Cardiac septum (tissue), 1 donor: ENCODE measurements around the gene VMA21. TPM values are rescaled to one million over a fixed set of nuclear protein-coding genes. Genes with fewer than 3 reads are reported as not detected.

Experiments used
- DNase-seq: peaks from one replicate; pipeline ENCODE4 v3.0.0-alpha.2; 2020; ENCODE audit warnings: low spot score
- intact Hi-C: fragments of 100-400 bp; cut with DNase I; formaldehyde crosslinking; loops from one replicate; pipeline ENCODE4 v1.14.0; 2022
- total RNA-seq: library from RNA; stranded (reverse); fragmentation: NEBNext Ultra II Directional; extraction: Animal tissue kit (Norgen Biotek cat#: 25700); gene quantifications from one replicate; pipeline ENCODE4 v1.2.1, GENCODE V29; 2021
- donor health status: DM: no; HTN: no; CAD: no.

The VMA21 gene
- total RNA-seq, 1 donor from 2014 or later = 27.3 TPM

- intact Hi-C loops = no loop called here
- no peak for DNase-seq
Measured at GRCh38 chrX:151458824-151459223, 61.8 kb downstream of the VMA21 start.

Other genes with a start within 250 kb of the VMA21 start
- not detected for gene GPR50, start 220.6 kb upstream of the VMA21 start, total RNA-seq
- not detected for gene PASD1, start 166.5 kb downstream of the VMA21 start, total RNA-seq